HAP-1 (cell line): ENCODE data around the gene RBM8A.

Experiments used
- DNase-seq, 2 experiments: peaks; one replicate each; pipeline ENCODE4 v3.0.0-alpha.2; 2016 to 2020; ENCODE audit warnings: low spot score in 2 of 2
- H3K27me3 ChIP-seq: fragments of 250-450 bp; sonication (Bioruptor Pico); 2 replicates; pipeline ENCODE4 v1.5.1; 2020; ENCODE audit warnings: low read depth, mild to moderate bottlenecking, moderate library complexity
- H3K36me3 ChIP-seq: fragments of 250-450 bp; sonication (Bioruptor Pico); replicated peaks from 2 replicates; pipeline ENCODE4 v1.5.1; 2020; ENCODE audit warnings: mild to moderate bottlenecking
- H3K4me1 ChIP-seq: fragments of 250-450 bp; sonication (Bioruptor Pico); 2 replicates; pipeline ENCODE4 v1.5.1; 2020; ENCODE audit warnings: mild to moderate bottlenecking
- H3K4me3 ChIP-seq: fragments of 250-450 bp; sonication (Bioruptor Pico); 2 replicates; pipeline ENCODE4 v1.5.1; 2020; ENCODE audit warnings: mild to moderate bottlenecking, moderate library complexity
- H3K9me3 ChIP-seq: fragments of 250-450 bp; sonication (Bioruptor Pico); 2 replicates; pipeline ENCODE4 v1.5.1; 2020; ENCODE audit warnings: mild to moderate bottlenecking, moderate library complexity
- in situ Hi-C: fragments of 300-500 bp; cut with MboI; formaldehyde crosslinking; loops from 3 replicates; pipeline ENCODE4 v1.14.3; 2020; ENCODE audit warnings: low sequenced_read_pairs, inconsistent platforms, mixed read lengths

The RBM8A gene

GRCh38 chr1:145927063-145927886, at the start of gene RBM8A:
Gene RBM8A (minus strand): TSS chr1:145927484. CDS start chr1:145927426, 58 bp downstream.
- Histone ChIP-seq H3K36me3 (peaks cover 12% of the 10 kb centered on the region), H3K27me3 (no peaks in the 10 kb centered on the region), H3K4me1 (peaks cover 11% of the 10 kb centered on the region), H3K4me3 (peak within 1 kb of the TSS; percentile 78), H3K9me3 (no peaks in the 10 kb centered on the region)
- in situ Hi-C loops: loop anchor here (5.0 kb wide), 1 partner anchor 35 kb away; the partner anchor contains the start of genes ANKRD34A and POLR3GL
- DNase-seq: peak; percentile 96

- in situ Hi-C loops: loop anchor here (5.0 kb wide), 1 partner anchor 35 kb away; no protein-coding TSS in a partner anchor
- H3K27me3 ChIP-seq: no peaks in the 10 kb centered on the region
- no peak for DNase-seq
- no peaks in the 10 kb centered on the region for H3K9me3 ChIP-seq
- H3K36me3 ChIP-seq: 0 out of 2 replicates have a peak, but pooled peaks cover 4% of the 10 kb centered on the region
- H3K4me1 ChIP-seq: peaks cover 18% of the 10 kb centered on the region
- H3K4me3 ChIP-seq: no peak overlapping the region
Measured at GRCh38 chr1:145977016-145977415, 49.7 kb upstream of the RBM8A start.

- H3K36me3 ChIP-seq: 0 out of 2 replicates have a peak, but pooled peaks cover 4% of the 10 kb centered on the region
- no peaks in the 10 kb centered on the region for H3K9me3 ChIP-seq
- in situ Hi-C loops: loop anchor here (5.0 kb wide), 1 partner anchor 37 kb away; no protein-coding TSS in a partner anchor
- H3K4me3 ChIP-seq: no peak overlapping the region
- DNase-seq: no peak
- no peaks in the 10 kb centered on the region for H3K27me3 ChIP-seq
- H3K4me1 ChIP-seq: peaks cover 17% of the 10 kb centered on the region
Measured at GRCh38 chr1:145975216-145975615, 47.9 kb upstream of the RBM8A start.

- in situ Hi-C loops: loop anchor here (5.0 kb wide), 2 partner anchors 38 to 77 kb away; no protein-coding TSS in a partner anchor
- no peak overlapping the region for H3K4me3 ChIP-seq
- 0 out of 2 replicates have a peak, but pooled peaks cover 4% of the 10 kb centered on the region for H3K36me3 ChIP-seq
- H3K4me1 ChIP-seq: peaks cover 12% of the 10 kb centered on the region
- no peak for DNase-seq
- H3K27me3 ChIP-seq: no peaks in the 10 kb centered on the region
- H3K9me3 ChIP-seq: no peaks in the 10 kb centered on the region
Measured at GRCh38 chr1:145974721-145975120, 47.4 kb upstream of the RBM8A start.

- Histone ChIP-seq H3K4me1 (no peaks in the 10 kb centered on the region), H3K4me3 (no peak overlapping the region), H3K27me3 (no peaks in the 10 kb centered on the region), H3K9me3 (no peaks in the 10 kb centered on the region), H3K36me3 (no peaks in the 10 kb centered on the region)
- no peak for DNase-seq
- in situ Hi-C loops: loop anchor here (5.0 kb wide), 1 partner anchor 75 kb away; no protein-coding TSS in a partner anchor
Measured at GRCh38 chr1:145972580-145972979, 45.3 kb upstream of the RBM8A start.

DNA sequence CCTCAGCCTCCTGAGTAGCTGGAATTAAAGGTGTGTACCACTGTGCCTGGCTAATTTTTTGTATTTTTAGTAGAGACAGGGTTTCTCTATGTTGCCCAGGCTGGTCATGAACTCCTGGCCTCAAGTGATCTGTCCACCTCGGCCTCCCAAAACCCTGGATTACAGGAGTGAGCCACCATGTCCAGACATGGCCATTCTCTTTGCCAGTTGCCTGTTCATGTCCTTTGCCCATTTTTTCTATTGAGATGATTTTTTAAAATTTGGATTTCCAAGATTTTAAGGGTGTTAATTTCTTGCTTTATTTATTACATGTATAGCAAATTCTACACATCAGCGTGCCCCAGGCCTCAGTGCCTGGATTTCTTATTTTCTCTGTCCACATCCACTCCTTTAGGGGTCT, 40.0 kb upstream of the RBM8A start:
- H3K4me3 ChIP-seq: no peak overlapping the region
- no peak for DNase-seq
- H3K9me3 ChIP-seq: no peaks in the 10 kb centered on the region
- peaks cover 15% of the 10 kb centered on the region for H3K4me1 ChIP-seq
- in situ Hi-C loops: no loop called here
- no peaks in the 10 kb centered on the region for H3K36me3 ChIP-seq
- H3K27me3 ChIP-seq: no peaks in the 10 kb centered on the region

- Histone ChIP-seq H3K9me3 (no peaks in the 10 kb centered on the region), H3K36me3 (no peaks in the 10 kb centered on the region), H3K27me3 (no peaks in the 10 kb centered on the region), H3K4me1 (peaks cover 29% of the 10 kb centered on the region), H3K4me3 (peak overlapping the region; percentile 44)
- no peak for DNase-seq
- in situ Hi-C loops: no loop called here
Measured at GRCh38 chr1:145965119-145965744, 37.9 kb upstream of the RBM8A start.

DNA sequence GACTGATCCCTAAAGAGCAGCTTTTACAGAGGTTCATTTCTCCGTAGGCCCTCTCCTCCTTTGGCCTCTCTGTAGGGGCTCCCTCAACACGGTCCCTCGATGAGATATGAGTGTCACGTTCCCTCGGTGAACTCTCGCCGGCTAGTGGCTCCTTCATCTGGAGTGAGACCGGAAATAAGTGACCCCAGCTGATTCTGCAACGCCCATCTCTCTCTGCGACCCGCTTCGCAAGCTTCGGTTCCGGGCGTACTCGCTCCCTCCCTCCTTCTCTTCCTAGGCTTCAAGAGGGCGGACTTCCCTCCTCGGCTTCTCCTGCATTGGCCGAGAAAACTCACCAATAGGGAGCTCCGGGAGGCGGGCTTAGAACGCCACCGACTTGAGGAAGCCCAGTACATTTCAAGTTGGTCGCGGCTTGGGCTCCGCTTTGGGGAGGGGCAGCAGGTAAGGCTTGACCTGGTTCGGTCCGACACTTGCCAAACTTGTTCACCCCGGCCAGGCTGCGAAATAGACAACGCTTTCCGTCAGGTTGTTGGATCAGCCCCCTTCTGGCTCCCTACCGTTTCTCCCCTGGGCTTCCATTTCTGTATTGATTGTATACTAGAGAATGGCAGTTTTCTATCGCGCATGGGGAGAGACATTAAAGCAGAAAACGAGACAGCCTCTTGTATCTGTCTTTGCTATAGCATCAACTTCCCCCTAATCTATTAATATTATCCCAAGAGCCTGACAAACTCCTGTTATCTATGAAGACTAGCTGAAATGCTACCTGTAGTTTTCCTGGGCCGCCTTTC, 37.2 kb upstream of the RBM8A start, which contains the start of the genes ANKRD34A and POLR3GL:
TSS of gene ANKRD34A (minus strand) at position 248 of the 791 bp plus-strand sequence. CDS start 2,816 bp downstream, outside the sequence.
TSS of gene POLR3GL (plus strand) at position 363 of the 791 bp plus-strand sequence. CDS start 10,176 bp downstream, outside the sequence.
- H3K4me3 ChIP-seq: peak within 1 kb of the TSS; percentile 44
- in situ Hi-C loops: loop anchor here (5.0 kb wide), 1 partner anchor 37 kb away; the partner anchor contains the start of gene RBM8A
- DNase-seq: peak; percentile 92 to 95
- no peaks in the 10 kb centered on the region for H3K36me3 ChIP-seq
- no peaks in the 10 kb centered on the region for H3K9me3 ChIP-seq
- H3K4me1 ChIP-seq: peaks cover 29% of the 10 kb centered on the region
- no peaks in the 10 kb centered on the region for H3K27me3 ChIP-seq

DNA sequence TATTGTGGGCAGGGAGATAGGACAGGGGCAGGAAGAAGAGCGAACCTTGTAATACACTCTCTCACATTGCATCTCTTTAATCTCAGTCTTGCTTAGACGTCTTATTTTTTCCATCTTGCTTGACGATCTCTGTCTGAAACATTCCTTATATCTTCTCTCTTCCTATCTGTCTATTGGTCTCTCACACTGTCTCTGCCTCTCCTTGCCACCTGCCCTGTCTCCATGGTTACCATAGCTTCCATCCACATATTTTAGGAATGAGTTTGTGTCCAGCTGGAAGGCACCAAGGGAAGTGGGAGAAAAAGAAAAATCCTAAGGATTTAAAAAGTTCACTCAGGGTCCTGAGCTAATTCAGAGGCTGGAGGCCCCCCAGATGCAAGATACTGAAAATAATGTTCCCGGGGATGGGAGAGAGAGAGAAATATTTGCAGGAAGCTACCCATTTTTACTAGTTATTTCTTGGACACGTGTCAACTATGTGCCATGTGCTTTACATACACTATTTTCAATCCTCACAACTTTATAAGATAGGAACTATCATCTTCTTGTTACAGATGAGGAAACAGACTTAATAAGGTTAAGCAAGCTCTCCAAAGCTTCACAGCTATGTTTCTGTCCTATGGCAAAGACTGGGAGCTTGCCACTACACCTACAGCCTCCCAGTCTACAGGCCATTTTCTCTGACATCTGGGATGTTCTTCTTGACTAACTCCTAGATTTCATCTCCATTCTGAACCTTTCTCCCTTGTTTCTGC, 36.2 kb upstream of the RBM8A start:
- Histone ChIP-seq H3K4me3 (peak overlapping the region; percentile 44), H3K36me3 (no peaks in the 10 kb centered on the region), H3K4me1 (peaks cover 31% of the 10 kb centered on the region), H3K27me3 (no peaks in the 10 kb centered on the region), H3K9me3 (no peaks in the 10 kb centered on the region)
- in situ Hi-C loops: loop anchor here (5.0 kb wide), 1 partner anchor 36 kb away; the partner anchor contains the start of gene RBM8A
- no peak for DNase-seq

- DNase-seq: peak in 1 of 2 experiments; percentile 35
Measured at GRCh38 chr1:145962157-145963102, 35.1 kb upstream of the RBM8A start.

DNA sequence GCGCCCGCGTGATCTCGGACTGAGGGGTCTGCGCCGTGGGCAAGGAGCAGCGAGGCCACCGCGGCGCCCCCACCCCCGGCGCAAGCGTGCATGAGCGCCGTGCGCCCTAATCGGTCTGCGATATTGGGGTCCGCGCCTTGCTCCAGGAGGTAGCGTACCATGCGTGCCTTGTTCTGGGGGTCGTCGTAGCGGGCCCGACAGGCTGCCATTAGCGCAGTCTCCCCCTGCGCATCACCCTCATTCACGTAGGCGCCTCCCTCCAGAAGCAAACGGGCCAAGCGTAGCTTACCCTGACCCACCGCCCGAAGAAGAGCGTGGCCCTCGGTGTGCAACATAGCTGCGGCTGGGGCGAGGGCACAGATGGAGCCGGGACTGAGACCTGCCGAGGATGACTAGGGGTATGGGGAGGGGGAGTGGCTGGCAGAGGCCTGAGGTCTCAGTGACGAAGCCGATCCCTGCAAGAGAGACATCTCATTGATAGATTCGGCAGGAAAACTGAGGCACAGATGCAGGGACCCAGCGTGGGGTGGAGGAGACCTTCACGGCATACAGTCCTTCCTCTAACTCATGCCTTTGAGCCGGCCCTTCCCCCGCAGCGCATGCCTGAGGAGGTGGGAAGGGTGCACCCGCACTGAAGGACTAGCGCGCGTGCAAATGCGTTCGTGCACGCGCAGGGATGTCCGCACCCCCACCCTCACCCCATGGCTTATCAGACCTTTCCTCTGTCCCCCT, 34.3 kb upstream of the RBM8A start:
- H3K36me3 ChIP-seq: no peaks in the 10 kb centered on the region
- peak in 1 of 2 experiments; percentile 58 for DNase-seq
- H3K4me1 ChIP-seq: peaks cover 39% of the 10 kb centered on the region
- no peaks in the 10 kb centered on the region for H3K9me3 ChIP-seq
- in situ Hi-C loops: loop anchor here (5.0 kb wide), 1 partner anchor 34 kb away; the partner anchor contains the start of gene RBM8A
- peak overlapping the region; percentile 27 for H3K4me3 ChIP-seq
- no peaks in the 10 kb centered on the region for H3K27me3 ChIP-seq

More at GRCh38 chr1:145962157-145963102, 35.1 kb upstream of the RBM8A start:
- Histone ChIP-seq H3K4me3 (peak overlapping the region; percentile 27), H3K27me3 (no peaks in the 10 kb centered on the region), H3K36me3 (no peaks in the 10 kb centered on the region), H3K4me1 (peaks cover 36% of the 10 kb centered on the region), H3K9me3 (no peaks in the 10 kb centered on the region)
- in situ Hi-C loops: loop anchor here (5.0 kb wide), 1 partner anchor 35 kb away; the partner anchor contains the start of gene RBM8A
